DMS79 (cell line): ENCODE measurements around the gene SPANXN3.
"Not testable (repeated sequence)": the region's sequence is repeated elsewhere in the genome, so short reads cannot be mapped to it uniquely, and the experiment has no call there.

ENCODE experiments used
- DNase-seq: peaks from one replicate; lab custom pipeline; 2025; lab: John Stamatoyannopoulos, UW

Gene SPANXN3, protein sequence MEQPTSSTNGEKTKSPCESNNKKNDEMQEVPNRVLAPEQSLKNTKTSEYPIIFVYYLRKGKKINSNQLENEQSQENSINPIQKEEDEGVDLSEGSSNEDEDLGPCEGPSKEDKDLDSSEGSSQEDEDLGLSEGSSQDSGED

DNA sequence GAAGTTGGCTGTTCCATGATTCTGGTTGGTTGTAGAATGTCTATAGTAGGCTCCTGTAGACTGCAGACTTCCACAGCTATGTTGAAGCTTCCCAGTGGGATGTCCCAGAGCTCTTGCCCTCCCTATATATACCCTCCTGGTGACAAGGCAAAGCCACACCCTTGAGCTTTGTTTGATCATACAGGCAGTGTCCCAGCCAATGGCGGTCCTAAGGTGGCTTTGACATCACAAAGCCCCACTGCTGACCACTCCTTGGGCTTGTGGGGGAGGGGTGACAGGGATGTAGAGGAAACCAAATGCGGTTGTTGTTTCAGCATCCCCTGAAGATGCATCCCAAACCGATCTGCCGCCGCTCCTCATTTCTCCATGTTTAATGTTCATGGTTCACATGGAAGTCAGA, at the start of gene SPANXN3:
Gene SPANXN3, minus strand, starts transcription at position 101 of the 400 bp plus-strand sequence. Its CDS starts 84 bp downstream, at position 17.
- not testable (repeated sequence) for DNase-seq

DNA sequence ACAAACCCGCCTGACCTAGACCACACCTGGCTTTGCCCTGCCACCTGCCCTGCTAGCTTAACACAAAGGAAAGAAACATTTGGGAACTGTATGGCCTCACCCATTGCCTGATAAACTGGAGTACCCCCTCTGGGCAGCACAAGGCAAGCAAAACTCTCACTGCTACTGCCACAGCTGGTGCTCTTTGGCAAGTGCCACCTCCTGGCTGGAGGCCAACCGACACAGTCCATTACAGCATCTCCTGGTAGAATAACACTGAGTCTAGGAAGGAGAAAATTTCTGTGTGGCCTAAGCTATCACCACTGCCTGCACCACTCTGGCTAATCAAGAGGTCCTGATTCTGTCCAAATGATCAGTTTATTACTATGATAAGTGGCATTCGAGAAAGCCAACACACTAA, 18.9 kb upstream of the SPANXN3 start:
- no peak for DNase-seq

DNA sequence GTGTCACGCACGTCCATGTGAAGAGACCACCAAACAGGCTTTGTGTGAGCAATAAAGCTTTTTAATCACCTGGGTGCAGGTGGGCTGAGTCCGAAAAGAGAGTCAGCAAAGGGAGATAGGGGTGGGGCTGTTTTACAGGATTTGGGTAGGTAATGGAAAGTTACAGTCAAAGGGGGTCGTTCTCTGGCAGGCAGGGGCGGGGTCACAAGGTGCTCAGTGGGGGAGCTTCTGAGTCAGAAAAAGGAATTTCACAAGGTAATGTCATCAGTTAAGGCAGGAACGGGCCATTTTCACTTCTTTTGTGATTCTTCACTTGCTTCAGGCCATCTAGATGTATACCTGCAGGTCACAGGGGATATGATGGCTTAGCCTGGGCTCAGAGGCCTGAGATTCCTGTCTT, 15.1 kb downstream of the SPANXN3 start:
- not testable (repeated sequence) for DNase-seq

DNA sequence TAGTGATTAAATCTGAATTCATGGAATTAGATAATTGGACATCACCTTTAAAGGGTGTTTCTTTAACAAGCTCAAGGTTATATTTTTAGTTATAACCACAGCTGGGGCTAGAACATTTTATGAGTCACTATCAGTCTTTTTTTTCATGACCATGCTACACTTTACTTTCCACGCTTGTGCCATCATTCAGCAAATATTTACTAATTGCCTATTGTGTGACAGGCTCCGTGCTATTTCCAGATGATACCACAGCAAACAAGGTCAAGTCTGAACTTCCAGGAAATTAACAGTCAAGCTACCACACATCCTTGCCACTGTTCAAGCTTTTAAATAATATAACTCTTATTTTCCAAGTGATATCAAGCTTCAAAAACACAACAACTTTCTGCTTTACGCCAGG, 16.5 kb downstream of the SPANXN3 start:
- no peak for DNase-seq

DNA sequence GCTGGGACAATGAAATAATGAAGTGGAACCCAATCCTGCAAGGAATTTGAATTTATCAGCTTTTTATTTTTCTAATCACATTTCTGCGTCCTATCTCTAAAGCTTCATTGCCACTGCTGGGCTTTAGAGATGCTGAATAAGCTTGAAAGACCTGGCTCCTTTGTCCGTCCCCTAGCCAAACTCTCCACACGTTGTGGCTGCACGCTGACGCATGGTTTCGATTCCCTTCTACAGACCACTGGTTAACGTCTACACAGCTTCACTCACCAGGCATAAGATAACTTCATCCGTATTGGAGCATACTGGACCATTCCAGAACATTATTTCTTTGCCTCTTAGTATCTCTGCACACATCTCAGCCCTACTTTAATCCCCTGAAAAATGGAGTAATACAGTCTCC, 31.2 kb downstream of the SPANXN3 start:
- no peak for DNase-seq

DNA sequence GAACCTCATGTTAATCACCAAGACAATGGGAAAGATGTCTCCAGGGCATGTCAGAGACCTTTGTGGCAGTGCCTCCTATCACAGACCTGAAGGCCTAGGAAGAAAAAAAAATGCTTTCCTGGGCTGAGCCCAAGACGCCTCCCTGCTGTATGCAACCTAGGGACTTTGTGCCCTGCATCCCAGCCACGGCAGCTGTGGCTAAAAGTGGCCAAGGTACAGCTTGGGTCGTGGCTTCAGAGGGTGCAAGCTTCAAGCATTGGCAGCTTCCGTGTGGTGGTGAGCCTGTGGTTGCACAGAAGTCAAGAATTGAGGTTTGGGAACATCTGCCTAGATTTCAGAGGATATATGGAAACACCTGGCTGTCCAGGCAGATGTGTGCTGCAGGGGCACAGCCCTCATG, 40.5 kb downstream of the SPANXN3 start:
- DNase-seq = no peak

DNA sequence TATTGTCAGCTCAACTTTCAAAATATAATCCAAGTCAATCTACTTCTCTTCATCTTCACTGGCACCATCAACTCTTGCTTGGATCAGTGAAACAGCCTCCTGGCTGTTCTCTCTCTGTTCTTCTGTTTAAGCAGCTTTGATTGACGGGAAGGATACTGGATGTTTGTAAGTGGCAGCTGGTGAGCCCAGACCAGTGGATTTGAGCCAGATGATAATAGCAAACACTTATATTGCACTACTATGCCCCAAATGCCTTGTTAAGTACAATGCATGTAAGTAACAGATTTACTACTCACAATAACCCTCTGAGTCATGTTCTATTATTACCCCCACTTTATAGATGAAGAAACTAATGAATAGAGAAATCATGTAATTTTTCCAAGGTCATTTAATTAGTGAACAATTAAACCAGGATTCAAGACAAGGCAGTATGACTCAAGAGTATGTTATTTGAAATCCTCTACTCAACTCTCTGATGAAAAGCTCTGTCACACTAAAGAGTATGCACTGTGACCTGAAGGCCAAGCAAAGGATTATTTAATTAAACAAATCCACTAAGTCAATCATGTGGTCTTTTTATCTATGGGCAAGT, 44.8 kb downstream of the SPANXN3 start:
- DNase-seq = no peak

DNA sequence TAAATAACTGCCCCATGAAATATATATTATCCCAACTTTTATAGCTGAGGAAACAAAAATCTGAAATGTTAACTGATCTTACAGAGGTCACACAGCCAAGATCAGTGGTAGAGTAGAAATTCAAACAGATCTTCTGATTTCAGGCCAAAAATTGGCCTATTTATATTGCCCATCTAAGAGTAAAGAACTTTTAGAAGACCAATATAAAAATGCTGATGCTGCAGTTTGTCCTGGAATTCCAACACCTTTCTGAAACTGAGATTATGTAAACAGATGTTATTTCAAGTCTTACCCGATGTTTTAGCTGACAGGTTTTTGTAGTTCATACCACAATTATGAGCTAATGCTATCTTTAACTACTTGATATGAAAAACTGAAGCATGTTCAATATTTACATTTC, 51.1 kb downstream of the SPANXN3 start:
- DNase-seq = no peak

DNA sequence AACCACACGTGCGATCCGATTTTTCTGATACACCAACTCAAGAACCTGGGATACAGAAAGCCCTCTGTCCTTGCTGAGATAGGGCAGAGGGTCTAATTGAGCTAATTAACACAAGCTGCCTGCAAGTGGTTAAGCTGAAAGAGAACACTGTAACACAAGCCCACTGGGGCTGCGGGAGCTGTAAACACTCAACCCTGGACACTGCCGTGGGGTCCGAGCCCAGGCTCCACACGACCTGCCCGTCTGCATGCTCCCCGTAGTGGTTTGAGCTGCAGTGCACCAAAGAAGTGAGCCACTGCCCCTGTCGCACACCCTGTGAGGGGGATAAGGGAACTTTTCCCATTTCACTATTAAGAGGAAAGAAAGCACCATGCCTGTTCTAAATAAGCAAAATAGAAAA, 54.6 kb downstream of the SPANXN3 start:
- no peak for DNase-seq

DNA sequence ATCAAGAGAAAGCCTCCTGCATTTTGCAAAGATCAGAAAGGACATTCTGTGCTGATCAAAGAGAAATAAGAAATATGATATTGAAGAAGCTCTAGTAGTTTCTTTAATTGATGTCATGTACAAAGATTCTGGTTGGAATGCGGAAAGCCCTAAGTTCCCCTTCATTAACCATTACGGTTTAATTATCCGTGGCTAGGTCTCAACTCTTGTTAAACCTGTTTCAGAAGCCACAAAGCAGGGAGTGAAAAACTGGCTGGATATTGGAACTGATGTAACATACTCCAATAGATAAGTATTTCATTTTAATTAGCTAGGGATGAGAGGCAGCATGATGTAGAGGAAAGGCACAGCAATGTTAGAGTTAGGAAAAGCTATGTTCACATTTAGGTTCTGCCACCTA, 55.7 kb downstream of the SPANXN3 start:
- DNase-seq = no peak
